ENCODE measurements around the gene CRIP3.

DNA sequence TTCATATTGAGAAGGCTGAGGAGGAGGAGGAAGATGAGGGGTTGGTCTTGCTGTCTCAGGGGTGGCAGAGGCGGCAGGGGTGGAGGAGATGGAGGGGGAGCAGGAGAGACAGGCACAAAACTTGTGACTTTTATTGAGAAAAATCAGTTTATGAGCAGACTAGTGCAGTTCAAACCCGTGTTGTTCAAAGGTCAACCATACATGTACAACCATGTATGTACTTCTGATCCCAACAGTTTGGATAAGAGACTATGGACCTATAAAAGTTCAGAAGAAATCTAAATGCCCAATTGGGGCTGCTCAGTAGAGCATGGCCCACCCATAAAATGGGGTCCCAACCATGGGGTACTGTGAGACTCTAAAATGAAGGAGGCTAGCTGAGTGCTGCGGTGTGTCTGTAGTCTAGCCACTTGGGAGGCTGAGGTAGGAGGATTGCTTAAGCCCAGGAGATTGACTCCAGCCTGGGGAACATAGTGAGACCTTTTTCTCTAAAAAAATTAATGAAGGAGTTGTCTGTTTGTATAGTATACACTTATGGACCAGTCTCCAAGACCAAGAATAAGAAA lies 18.2 kb downstream of the CRIP3 start:
- no peak for TF ChIP-seq POLR2A (IDR thresholded peaks at IDR 0.05)
- TF ChIP-seq CTCF (IDR thresholded peaks at IDR 0.05): no peak

All from esophagus squamous epithelium (tissue), 4 donors.